Fibroblast of skin of back (primary cell): Measurements from ENCODE around the gene MYL2.

Source experiments
- DNase-seq: peaks from one replicate; pipeline ENCODE4 v3.0.0-alpha.2; 2013

MYL2 gene

DNA sequence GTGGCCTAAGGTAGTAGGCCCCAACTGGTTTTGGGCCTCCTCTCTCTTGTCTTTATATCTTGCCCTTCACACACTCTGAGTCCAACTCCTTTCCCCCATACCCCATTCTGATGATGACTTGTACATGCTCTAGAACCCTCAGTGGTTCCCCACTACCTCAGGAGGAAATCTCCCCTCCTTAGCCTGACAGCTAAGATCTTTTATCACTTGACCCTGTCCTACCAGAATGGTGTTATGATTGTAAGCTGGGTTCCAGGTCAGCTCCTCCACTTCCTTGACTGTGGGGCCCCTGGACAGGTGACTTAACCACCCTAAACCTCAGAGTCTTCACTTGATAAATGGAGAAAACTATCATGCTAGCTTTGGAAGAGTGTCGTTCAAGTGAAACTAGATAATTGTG lies 9.4 kb upstream of the MYL2 start:
- no peak for DNase-seq

DNA sequence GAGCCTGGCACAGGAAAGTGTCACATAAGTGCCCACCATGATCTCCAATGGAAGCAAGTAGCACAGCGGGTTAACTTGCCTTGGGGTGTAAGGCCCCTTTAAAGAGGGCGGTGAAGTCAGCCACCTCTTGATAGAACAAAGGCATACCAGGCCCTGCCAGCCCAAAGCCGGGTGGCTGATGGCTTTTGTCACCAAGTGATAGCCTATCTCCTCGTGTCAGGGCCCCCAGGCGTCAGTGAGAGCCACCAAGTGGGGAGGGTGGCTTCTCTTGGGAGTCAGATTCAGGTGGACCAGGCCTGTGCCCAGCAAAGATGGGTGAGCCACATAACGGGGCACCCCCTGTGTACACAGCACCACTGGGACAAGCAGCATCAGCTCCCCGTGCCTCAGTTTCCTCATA lies 8.3 kb upstream of the MYL2 start:
- DNase-seq = no peak

DNA sequence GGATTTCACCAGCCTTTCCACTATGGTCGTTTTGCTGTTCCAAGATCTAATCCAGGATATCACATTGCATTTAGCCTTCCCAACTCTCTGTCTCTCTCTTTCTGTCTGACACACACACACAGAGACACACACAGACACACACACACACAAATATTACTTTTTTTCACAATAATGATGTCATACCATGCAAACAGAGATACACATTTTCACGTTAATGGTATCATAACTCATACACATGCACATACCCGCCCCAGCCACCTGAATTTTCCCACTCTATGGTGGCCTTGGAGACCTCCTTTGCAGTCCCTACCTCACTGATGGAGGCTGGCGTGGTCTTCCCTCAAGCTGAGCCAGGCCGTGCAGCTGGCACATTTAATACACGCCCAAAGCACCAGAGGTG lies 7.2 kb upstream of the MYL2 start:
- no peak for DNase-seq

DNA sequence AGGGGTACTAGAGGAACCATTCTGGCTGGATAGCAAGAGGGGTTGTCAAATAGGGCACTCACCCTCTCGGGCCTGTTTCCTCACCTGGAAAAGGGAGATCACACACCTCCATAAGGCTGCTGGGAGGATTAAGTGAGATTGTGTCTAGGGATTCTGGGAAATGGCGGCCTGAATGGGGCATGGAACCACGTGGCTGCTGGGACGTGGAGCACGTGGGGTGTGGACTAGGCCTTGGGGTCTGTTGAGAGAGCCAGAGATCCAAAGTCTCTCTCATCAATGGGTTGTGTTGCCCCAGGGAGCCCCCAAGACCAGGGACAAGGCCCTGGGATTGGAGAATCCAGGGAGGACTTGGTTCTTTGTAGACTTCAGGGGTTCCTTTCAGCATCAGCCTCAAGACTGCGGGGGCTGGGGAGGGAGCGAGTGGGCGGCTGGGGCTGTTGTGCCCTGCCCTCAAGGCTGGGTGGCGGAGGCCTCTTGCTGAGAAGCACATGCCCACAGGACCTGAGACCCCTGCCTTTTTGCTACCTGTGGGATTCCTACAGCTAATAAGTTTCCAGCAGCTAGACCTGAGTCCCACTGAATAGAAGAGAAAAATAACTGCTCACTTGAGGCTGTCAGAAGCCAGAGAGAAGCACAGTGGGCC lies 3.4 kb upstream of the MYL2 start:
- DNase-seq = no peak

DNA sequence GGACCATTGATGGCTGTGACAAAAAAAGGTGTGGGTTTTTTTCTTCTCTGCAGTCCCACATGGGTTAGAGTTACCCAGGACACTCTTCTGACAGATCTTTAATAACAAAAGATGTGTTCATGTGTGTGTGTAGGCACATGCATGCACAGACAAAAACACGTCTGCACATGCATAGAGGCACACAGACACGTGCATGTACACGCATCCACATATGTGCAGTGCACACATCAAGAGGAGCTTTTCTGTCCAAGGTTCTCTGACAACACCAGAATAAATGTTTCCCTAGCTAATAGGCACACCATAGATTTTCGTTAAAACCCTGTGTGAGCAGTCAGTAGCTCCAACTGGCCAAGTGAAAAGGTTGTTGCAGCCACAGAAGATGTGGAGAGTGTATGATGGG lies 2.8 kb upstream of the MYL2 start:
- no peak for DNase-seq

DNA sequence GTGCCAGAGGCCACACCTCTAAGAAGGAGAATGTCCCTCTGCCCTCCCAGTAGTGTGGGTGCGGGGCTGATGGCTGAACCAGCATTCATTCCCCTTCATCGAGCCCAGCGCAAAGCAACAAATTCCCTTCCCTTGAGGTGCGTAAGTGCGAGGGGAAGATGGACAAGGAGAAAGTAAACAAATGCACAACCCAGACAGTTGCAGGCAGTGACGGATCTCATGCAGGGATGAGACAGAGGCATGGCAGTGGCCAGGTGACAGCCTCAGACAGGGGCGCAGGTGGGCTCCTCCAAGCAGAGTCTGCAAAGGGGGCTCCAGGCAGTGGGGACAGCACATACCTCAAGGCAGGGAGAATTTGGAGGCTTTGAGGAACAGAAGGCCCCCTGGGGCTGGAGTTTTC lies 2.3 kb upstream of the MYL2 start:
- no peak for DNase-seq

DNA sequence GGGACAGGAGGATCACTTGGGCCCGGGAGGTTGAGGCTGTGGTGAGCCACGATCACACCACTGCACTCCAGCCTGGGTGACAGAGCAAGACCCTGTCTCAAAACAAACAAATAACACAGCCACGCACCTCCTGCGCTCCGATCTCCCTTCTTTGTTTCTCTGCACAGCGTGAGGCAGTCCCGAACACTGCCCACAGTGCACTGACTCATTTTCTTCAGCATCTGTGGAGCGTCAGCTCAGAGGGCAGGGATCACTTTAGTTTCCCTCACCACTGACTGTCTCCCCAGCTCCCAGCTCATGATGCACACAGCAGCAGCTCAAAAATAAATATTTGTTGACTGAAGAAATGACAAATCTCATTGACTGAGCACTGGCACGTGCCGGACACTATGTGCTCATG lies 883 bp upstream of the MYL2 start:
- DNase-seq = peak; percentile 35

DNA sequence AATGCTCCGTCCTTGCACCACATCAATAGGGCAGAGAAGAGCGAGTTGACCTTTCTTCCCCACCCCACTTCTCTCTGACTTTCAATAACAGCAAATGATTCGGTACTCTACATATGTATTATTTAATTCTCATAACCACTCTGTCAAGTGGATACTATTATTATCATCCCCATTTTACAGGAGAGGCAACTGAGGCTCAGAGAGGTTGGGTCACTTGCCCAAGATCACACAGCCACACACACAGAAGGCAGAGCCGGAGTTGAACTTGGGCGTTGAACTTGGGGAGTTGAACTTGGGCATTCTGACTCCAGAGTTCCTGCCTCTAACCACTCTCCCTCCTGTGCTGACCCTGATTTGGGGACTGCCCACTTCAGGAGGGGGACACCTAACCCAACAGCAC lies 659 bp downstream of the MYL2 start:
- no peak for DNase-seq

DNA sequence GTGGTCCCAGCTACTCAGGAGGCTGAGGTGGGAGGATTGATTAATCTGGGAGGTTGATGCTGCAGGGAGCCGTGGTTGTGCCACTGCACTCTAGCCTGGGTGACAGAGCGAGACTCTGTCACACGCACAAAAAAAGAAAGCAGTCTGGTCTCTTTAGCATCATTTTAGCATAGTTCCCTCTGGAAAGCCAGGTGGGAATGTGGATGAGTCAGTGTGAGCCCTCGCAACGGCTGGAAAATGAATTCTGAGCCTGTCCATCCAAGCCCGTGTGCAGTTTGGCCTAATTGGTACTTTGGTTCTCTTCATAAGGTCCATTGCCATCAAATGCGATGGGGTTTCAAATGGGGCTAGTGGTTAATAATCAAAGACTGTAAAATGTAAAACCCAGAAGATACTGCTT lies 2.4 kb downstream of the MYL2 start:
- DNase-seq = no peak

DNA sequence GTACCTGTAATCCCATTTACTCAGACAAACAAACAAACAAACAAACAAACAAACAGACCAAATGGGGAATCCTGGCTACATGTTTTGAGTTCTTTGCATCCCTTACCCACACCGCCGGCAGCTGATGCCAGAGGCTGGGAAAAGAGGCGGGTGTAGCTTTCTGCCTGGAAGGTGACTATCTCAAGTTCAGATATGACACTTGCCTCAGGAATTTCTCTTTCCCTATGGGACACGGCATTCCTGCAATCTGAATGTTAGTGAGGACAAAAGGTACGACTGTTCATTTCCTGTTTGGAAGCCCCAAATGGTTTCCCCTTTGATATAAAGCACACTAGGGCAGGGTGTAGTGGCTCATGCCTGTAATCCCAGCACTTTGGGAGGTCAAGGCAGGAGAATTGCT lies 2.9 kb downstream of the MYL2 start:
- DNase-seq = peak; percentile 74

DNA sequence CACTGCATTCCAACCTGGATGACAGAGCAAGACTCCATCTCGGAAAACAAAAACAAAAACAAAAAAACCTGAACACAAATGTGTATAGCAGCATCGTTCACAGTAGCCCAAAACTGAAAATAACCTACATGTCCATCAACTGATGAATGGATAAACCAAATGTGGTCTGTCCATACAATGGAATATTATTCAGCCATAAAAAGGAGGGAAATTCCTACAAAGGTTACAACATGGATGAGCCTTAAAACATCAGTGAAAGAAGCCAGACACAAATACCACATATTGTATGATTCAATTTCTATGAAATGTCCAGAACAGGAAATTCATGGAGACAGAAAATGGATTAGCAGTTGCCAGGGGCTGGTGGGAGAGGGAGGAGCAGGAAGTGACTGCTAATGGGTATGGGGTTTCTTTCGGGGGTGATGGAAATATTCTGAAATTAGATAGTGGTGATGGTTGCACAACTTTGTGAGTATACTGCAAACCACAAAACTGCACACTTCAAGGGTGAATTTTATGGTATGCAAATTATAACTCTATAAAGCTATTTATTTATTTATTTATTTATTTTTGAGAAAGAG lies 4.0 kb downstream of the MYL2 start:
- peak; percentile 24 for DNase-seq

DNA sequence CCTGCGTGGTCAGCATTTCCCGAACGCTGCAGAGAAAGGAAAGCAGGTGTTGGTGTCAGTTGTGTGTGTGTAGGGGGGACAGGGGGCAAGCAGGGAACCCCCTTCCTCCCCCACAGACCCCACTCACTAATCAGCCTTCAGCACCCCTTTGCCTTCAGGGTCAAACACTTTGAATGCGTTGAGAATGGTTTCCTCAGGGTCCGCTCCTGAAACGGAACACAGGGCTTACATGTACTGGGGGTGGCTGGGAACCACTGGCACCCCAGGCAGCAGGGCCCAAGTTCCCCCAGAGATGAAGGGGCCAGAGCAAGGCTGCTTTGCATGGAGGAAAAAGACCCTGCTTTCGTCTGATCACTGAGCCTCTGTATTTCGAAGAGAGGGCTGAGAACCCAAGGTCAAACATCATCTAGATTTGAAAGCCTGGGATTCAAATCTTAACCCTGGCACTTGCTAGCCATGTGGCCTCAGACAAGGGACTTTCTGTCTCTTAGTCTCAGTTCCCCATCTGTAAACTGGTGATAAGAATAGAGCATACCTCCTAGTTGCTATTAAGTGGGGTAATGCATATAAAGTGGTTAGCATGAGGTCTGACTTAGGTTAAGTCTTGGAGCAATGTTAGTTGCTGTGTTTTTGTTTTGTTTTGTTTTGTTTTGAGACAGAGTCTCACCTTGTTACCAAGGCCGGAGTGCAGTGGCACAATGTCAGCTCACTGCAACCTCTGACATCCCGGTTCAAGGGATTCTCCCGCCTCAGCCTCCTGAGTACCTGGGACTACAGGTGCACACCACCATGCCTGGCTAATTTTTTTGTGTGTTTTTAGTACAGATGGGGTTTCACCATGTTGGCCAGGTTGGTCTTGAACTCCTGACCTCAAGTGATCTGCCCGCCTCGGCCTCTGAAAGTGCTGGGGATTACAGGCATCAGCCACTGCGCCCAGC lies 7.0 kb downstream of the MYL2 start:
- no peak for DNase-seq

DNA sequence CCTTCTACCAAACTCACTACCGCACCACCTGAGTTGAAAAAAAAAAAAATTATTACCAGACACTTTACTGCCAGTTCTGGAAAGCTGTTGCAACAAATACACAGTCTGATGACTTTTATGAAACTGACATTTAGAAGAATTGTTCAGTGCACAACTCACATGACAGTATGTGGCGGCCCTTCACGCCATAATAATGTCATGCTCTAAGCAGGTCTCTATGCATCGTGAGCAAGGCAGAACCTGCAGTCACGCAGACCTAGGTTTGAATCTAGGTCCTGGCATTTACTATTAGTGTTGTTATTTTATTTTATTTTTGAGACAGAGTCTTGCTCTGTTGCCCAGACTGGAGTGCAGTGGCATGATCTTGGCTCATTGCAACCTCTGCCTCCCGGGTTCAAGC lies 8.1 kb downstream of the MYL2 start:
- DNase-seq = no peak

DNA sequence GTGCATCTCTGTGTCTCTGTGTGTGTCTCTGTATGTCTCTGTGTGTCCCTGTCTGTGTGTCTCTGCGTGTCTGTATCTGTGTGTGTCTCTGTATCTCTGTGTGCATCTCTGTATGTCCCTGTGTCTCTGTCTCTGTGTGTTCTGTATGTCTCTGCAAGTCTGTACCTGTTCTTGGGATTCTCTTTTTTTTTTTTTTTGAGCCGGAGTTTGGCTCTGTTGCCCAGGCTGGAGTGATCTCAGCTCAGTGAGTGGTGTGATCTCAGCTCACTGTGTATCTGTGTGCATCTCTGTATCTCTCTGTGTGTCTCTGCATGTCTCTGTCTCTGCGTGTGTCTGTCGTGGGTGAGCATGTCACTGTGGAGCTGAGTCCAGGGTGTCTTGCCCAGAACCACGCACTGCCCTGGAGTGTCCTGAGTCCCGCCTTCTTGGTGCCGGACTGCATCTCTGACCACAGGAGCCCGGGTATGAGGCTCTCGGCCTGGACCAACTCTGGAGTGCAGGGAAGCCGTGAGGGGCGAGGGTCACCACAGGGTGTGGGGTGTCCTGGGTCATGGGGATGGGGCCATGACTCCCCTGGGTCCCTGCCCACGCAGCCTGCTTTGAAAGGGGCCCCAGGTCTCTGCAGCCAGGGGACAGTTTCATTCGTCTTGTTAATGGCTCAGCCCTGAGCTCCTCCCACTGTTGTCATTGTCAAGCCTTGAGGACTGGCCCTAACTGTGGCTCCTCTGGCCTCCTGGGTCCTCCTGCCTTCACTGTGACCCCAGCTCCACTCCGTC lies 11.8 kb downstream of the MYL2 start:
- DNase-seq = no peak

DNA sequence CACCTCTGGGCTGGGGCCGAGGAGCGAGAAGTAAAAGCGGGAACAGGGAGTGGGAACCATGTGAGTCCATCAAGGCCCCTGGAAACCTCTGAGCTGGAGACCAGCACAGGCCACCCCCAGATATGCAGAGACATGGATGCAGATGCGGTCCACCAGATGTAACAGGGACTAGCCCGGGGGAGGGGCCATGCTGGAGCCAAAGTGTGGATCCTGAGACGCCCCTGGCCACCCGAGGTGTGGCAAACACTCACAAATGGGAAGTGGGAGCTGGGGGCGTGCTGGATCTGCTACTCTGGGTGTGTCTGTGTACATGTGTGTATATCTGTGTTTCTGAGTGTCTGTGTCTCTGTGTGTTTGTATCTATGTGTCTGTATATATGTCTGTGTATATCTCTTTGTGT lies 12.8 kb downstream of the MYL2 start:
- no peak for DNase-seq

DNA sequence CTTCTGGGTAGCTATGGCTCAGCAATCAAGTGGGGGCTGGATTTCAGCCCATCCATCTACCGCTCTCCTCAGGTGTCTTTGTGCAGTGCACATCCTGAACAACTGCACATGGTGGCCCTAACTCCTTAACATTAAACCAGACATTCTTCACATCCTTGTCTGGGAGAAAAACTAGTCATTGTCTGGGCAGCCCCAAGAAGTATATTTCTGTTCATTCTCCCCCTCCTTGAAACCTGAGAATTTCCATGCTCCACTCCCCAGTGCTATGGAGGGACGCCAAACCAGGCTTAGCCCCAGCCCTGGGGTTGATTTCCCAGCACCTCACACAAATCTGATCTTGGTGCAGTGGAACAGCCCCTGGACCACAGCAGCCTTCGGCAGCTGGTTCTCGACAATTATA lies 13.4 kb downstream of the MYL2 start:
- DNase-seq = peak; percentile 29

DNA sequence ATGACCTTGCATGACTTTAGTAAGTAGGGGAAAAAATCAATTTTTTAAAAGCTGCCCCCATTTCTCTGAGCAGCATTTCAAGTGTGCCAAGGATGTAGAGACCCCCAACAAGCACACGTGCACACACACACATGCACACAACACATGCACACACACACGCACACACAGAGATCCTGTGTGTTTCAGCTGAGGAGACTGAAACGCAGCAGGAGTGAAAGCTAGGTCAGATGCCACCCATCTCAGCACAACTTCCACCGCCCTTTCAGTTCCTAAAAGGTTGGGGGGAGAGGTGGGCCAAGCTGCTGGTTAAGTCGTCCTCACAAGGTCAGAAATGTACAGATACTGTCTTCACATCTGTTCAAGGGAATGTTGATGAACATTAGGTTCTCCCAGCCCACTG lies 13.9 kb downstream of the MYL2 start:
- no peak for DNase-seq

DNA sequence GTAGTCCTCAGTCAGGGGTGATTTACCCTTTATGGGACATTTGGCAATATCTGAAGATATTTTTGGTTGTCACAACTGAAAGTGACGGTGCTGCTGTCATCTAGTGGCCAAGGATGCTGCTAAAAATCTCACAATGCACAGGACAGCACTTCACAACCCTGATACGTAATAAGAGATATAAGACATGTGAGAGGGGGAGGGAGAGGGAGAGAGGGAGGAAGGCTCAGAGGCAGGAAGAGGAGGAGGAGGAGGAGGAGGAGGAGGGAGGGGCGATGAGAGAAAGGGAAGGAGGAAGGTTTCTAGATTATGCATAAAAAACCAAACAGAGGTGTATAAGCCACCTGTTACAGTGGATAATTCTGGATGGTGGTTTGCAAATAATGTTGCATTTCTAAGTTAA lies 14.3 kb downstream of the MYL2 start:
- no peak for DNase-seq

DNA sequence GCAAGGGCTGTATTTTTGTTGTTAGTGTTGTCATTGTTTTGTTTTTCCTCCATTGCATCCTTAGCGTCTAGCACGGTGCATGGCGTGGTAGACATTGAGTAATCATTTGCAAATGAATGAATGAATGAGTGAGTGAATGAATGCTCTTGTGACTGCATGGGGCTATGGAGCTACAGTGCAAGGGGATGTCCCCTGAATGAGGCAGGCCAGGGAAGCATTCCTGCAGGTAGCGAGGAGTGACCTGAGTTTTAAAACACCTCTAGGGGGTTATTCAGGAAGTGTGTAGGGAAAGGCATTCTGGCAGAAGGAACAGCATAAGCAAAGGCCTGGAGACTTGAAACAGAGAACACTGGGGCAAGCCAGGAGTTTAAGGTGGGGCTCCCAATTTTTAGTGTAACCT lies 16.9 kb downstream of the MYL2 start:
- DNase-seq = no peak

DNA sequence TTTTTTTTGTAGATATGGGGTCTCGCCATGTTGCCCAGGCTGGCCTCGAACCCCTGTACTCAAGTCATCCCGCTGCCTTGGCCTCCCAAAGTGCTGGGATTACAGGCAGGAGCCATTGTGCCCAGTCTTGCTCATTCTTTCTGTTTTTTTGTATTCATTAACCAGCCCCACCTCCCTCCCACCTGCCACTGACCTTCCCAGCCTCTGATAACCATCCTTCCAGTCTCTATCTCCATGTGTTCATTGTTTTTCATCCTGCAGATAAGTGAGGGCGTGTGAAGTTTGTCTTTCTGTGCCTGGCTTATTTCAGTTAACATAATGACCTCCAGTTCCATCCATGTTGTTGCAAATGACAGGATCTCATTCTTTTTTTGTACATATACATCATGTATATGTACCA lies 19.0 kb downstream of the MYL2 start:
- DNase-seq = no peak

DNA sequence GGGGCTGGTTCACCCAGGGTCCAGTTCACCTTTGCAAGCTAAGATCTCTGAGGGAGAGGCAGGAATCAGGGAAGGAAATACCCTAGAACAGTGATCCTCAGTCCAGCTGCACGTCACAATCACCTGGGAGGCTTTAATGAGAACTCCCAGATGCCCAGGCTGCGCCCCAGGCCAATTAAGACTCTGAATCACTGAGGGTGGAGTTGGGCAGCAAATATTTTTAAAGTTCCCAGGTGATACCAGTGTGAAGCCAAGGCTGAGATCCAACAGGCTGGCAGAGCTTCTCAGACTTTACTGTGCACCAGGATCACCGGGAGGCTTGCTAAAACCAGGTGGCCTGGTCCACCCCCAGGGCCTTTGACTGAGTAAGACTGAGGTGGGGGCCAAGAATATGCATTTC lies 23.8 kb downstream of the MYL2 start:
- DNase-seq = no peak

DNA sequence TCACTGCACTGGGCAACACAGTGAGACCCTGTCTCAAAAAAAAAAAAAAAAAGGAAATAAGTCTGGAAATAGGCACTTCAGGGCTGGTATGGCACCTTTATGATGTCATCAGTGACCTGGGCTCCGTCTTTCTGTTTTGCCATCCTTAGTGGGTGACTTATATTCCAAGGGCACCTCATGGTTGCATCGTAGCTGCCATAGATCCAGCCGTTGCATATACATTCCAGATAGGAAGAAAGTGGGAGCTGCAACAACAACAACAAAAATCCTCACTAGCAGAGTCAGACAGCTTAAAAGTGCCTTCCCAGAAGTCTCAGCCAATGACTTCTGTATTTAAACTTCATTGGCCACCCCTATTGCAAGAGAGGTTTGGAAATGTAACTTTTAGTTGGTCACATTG lies 26.4 kb downstream of the MYL2 start:
- DNase-seq = no peak

DNA sequence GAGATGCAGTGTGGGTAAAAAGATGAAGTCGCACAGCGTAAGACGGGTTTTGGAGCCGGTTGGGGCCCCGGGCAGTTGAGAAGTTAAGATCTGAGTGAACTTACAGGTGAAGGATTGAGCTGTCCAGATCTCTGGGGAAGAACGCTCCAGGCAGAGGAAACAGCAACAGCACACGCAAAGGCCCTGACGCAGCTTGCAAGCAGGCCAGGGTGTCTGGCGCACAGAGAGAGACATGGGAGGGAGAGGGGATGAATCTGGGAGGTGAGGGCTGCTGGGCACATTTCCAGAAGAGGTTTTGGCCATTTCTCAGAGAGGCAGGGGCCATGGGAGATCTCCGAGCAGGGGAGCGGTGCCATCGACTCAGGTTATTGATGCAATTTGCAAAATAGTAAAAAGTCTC lies 31.0 kb downstream of the MYL2 start:
- DNase-seq = no peak
